Measurements from ENCODE around the gene CNTN5. TPM values are rescaled to one million over a fixed set of nuclear protein-coding genes. Genes with fewer than 3 reads are reported as not detected.

CNTN5 gene
- total RNA-seq, 2 donors from 2014 or later, result not detected

DNA sequence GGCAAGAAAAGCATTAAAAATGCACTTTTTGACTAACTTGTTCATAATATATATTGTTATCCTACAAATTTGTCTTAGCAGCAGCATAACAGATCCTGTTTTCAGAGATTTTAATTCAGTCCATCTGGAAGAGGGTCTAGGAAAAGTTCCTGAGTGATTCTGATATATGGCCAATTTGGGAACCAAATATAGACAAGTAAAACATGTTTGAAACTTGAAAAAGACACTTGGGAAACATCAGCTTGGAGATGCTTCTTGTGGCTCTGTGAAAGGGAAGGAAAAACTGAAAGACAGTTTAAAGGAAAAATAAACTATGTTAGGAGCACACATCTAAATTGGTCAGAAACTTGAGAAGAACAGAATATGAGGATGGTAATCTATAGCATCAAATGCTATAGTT, 697.5 kb downstream of the CNTN5 start:
- intact Hi-C loops (cut with DNase I), result no loop called here
- Histone ChIP-seq H3K4me1 (no peaks in the 10 kb centered on the region), H3K27ac (no peak overlapping the region), H3K36me3 (no peaks in the 10 kb centered on the region), H3K9me3 (no peaks in the 10 kb centered on the region), H3K9ac (ENCODE audit: low read depth in 2 of 2, low read length in 2 of 2) (no peak overlapping the region), H3K4me3 (no peak overlapping the region), H3K27me3 (no peaks in the 10 kb centered on the region)
- DNase-seq, result no peak
- TF ChIP-seq, protein P1, sequence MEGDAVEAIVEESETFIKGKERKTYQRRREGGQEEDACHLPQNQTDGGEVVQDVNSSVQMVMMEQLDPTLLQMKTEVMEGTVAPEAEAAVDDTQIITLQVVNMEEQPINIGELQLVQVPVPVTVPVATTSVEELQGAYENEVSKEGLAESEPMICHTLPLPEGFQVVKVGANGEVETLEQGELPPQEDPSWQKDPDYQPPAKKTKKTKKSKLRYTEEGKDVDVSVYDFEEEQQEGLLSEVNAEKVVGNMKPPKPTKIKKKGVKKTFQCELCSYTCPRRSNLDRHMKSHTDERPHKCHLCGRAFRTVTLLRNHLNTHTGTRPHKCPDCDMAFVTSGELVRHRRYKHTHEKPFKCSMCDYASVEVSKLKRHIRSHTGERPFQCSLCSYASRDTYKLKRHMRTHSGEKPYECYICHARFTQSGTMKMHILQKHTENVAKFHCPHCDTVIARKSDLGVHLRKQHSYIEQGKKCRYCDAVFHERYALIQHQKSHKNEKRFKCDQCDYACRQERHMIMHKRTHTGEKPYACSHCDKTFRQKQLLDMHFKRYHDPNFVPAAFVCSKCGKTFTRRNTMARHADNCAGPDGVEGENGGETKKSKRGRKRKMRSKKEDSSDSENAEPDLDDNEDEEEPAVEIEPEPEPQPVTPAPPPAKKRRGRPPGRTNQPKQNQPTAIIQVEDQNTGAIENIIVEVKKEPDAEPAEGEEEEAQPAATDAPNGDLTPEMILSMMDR (IDR thresholded peaks at IDR 0.05), result no peak

DNA sequence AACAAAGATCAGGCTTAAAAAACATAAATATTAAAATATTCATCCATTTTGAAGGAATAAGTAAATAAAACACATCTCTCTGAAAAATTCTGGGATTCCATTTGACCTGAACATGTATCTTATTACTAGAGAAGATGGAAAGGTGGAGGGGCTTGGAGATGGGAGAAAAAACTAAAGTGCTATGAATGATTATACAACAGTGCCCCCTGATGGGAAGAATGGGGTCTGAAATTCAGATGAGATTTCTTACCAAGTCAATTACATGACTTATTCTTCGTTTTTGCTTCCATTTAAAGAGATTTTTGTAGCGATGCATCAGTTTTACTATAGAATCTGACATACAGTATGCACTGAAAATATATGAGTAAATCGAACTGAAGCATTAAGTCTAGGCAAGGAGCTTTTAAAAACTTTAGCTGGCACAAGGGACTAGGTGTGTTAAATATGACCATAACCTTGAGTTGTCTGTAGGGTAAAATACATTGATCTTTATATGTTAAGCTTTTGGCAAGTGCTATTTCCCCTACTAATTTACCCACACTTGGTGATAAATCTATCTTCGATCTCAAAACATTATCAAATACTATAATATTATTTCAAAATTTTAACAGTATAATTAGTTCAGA, 718.8 kb downstream of the CNTN5 start:
- no peaks in the 10 kb centered on the region for H3K4me1 ChIP-seq
- TF ChIP-seq, protein P1 (IDR thresholded peaks at IDR 0.05), result peak; percentile 8
- no peak overlapping the region for H3K4me3 ChIP-seq
- H3K27me3 ChIP-seq, result no peaks in the 10 kb centered on the region
- H3K36me3 ChIP-seq, result no peaks in the 10 kb centered on the region
- no peaks in the 10 kb centered on the region for H3K9me3 ChIP-seq
- no peak for DNase-seq
- H3K9ac ChIP-seq (ENCODE audit: low read depth in 2 of 2, low read length in 2 of 2), result no peak overlapping the region
- intact Hi-C loops (cut with DNase I), result no loop called here
- no peak overlapping the region for H3K27ac ChIP-seq

DNA sequence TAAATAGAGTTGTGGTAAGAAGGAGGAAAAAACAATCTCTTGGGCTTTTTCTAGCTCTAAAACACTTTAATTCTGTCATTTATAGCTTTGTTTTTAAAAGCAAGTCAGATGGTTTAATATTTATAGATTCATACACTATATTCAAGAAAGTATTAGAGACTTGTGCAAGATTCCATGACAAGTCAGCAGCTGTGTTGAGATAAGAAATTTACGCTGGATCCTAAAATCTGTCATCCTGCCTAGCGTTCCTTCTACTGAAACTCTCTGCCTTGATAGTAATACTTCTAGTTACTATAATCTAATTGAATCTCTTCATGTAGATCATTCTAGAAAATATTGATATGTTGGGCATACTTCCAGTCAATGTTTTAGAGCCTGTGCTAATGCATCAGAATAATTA, 721.8 kb downstream of the CNTN5 start:
- DNase-seq, result no peak
- intact Hi-C loops (cut with DNase I), result no loop called here
- no peaks in the 10 kb centered on the region for H3K36me3 ChIP-seq
- TF ChIP-seq, protein P1 (IDR thresholded peaks at IDR 0.05), result no peak
- H3K27ac ChIP-seq, result no peak overlapping the region
- no peak overlapping the region for H3K9ac ChIP-seq (ENCODE audit: low read depth in 2 of 2, low read length in 2 of 2)
- H3K9me3 ChIP-seq, result no peaks in the 10 kb centered on the region
- H3K4me3 ChIP-seq, result no peak overlapping the region
- no peaks in the 10 kb centered on the region for H3K4me1 ChIP-seq
- no peaks in the 10 kb centered on the region for H3K27me3 ChIP-seq

DNA sequence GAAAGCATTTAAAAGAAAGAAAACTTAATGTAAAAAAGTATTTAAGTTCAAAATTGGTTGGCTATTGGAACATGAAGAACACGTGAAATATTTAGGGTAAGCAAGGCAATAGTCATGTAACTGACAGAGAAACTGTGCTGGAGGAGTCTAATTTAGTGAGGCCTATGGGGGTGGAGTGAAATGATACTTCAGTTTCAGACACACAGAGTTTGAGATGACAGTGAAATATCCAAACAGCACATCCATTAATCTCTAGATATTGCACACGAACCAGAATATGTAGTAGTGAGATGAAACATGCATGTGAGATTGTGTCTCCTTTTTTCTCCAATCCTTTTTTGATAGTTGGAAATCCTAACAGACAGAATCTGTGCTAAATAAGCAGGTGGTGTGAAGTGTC, 739.0 kb downstream of the CNTN5 start:
- intact Hi-C loops (cut with DNase I), result no loop called here
- H3K27ac ChIP-seq, result no peak overlapping the region
- no peak overlapping the region for H3K4me3 ChIP-seq
- DNase-seq, result no peak
- H3K9ac ChIP-seq (ENCODE audit: low read depth in 2 of 2, low read length in 2 of 2), result no peak overlapping the region
- TF ChIP-seq, protein P1 (IDR thresholded peaks at IDR 0.05), result no peak
- no peaks in the 10 kb centered on the region for H3K4me1 ChIP-seq
- no peaks in the 10 kb centered on the region for H3K36me3 ChIP-seq
- no peaks in the 10 kb centered on the region for H3K27me3 ChIP-seq
- H3K9me3 ChIP-seq, result no peaks in the 10 kb centered on the region

DNA sequence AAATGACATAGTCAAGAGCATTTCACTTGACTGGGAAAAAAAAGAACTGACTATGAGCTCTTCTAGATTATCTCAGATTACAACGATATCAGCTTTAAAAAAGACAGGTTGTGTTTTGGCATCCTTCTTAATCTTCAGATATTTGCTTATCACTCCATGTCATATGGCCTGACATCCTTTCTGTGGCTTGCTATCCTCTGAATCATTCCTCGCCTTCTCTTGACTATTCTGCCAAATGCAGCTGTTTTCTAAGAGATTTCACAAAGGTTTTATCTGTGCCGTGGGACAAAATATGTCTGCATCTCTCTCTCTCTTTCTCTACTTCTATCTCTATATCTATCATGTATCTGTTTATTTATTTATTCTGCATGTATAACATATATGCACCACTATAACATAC, 746.1 kb downstream of the CNTN5 start:
- no peaks in the 10 kb centered on the region for H3K4me1 ChIP-seq
- no peak overlapping the region for H3K27ac ChIP-seq
- TF ChIP-seq, protein P1 (IDR thresholded peaks at IDR 0.05), result no peak
- no peak overlapping the region for H3K9ac ChIP-seq (ENCODE audit: low read depth in 2 of 2, low read length in 2 of 2)
- no peaks in the 10 kb centered on the region for H3K36me3 ChIP-seq
- intact Hi-C loops (cut with DNase I), result no loop called here
- DNase-seq, result no peak
- H3K9me3 ChIP-seq, result no peaks in the 10 kb centered on the region
- H3K4me3 ChIP-seq, result no peak overlapping the region
- H3K27me3 ChIP-seq, result no peaks in the 10 kb centered on the region
